Measurements from ENCODE around the gene MRPL47.

The MRPL47 gene
- long read RNA-seq, transcript MRPL47-203 (7 exons, 1,370 nt) = major isoform, 80 of 93 reads
- long read RNA-seq, partial matches to known transcripts = 0 of 93 reads
- long read RNA-seq, other reads (novel, unspliced or antisense) = 11 of 93 reads

DNA sequence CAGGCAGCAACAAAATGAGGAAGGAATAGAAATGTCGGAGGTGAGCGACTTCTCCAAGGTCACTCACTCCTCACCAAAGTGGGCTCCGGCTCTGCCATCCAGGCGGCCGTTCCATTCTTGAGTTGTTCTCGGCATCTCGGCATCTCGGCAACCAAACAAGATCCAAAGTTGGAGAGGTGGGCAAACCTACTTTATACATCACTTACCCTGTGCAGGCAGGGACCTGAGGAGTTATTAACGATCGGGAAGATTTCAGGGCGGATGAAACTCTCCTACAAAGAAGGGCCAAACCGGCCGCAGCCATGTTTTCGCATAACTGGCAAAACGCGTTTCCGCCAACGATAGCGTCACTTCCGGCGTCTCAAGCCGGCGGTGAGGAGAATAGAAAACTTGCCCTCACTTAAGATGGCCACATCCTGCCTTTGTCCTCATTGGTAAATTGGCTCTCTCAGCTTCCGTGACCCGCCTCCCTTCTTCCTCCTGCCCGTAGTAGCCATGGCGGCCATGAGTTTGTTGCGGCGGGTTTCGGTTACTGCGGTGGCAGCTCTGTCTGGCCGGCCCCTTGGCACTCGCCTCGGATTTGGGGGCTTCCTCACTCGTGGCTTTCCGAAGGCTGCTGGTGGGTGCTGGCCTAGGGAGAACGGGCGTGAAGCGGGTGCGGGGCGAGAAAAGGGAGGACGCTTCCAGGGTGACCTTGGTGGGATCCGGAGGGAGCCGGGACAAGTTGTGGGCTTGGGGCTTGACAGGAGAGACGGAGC, at the start of gene MRPL47, which contains the start of gene NDUFB5:
Gene MRPL47 (minus strand): TSS at position 318 of the 758 bp plus-strand sequence. CDS start 14 bp downstream, at position 304.
Gene NDUFB5 (plus strand): TSS at position 474 of the 758 bp plus-strand sequence. CDS start 22 bp downstream, at position 496.
- Histone ChIP-seq H3K27ac (replicated peaks) (peak within 1 kb of the TSS; percentile 98), H3K4me3 (replicated peaks; ENCODE audit: insufficient read depth, low read length) (peak within 1 kb of the TSS; percentile 84), H3K27me3 (ENCODE audit: insufficient read depth, poor library complexity, severe bottlenecking) (no peaks in the 10 kb centered on the region)
- TF ChIP-seq, protein P1, sequence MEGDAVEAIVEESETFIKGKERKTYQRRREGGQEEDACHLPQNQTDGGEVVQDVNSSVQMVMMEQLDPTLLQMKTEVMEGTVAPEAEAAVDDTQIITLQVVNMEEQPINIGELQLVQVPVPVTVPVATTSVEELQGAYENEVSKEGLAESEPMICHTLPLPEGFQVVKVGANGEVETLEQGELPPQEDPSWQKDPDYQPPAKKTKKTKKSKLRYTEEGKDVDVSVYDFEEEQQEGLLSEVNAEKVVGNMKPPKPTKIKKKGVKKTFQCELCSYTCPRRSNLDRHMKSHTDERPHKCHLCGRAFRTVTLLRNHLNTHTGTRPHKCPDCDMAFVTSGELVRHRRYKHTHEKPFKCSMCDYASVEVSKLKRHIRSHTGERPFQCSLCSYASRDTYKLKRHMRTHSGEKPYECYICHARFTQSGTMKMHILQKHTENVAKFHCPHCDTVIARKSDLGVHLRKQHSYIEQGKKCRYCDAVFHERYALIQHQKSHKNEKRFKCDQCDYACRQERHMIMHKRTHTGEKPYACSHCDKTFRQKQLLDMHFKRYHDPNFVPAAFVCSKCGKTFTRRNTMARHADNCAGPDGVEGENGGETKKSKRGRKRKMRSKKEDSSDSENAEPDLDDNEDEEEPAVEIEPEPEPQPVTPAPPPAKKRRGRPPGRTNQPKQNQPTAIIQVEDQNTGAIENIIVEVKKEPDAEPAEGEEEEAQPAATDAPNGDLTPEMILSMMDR (IDR thresholded peaks at IDR 0.05; ENCODE audit: insufficient read depth, low read length) = no peak
- TF ChIP-seq GABPA (IDR thresholded peaks at IDR 0.05; ENCODE audit: low read depth) (peak; percentile 94), POLR2AphosphoS5 (IDR thresholded peaks at IDR 0.05; ENCODE audit: low read depth) (peak; percentile 93), SPI1 (IDR thresholded peaks at IDR 0.05; ENCODE audit: borderline replicate concordance, low read depth) (no peak; the same call in 1 of the 2 replicates)
- TF ChIP-seq, protein P2, sequence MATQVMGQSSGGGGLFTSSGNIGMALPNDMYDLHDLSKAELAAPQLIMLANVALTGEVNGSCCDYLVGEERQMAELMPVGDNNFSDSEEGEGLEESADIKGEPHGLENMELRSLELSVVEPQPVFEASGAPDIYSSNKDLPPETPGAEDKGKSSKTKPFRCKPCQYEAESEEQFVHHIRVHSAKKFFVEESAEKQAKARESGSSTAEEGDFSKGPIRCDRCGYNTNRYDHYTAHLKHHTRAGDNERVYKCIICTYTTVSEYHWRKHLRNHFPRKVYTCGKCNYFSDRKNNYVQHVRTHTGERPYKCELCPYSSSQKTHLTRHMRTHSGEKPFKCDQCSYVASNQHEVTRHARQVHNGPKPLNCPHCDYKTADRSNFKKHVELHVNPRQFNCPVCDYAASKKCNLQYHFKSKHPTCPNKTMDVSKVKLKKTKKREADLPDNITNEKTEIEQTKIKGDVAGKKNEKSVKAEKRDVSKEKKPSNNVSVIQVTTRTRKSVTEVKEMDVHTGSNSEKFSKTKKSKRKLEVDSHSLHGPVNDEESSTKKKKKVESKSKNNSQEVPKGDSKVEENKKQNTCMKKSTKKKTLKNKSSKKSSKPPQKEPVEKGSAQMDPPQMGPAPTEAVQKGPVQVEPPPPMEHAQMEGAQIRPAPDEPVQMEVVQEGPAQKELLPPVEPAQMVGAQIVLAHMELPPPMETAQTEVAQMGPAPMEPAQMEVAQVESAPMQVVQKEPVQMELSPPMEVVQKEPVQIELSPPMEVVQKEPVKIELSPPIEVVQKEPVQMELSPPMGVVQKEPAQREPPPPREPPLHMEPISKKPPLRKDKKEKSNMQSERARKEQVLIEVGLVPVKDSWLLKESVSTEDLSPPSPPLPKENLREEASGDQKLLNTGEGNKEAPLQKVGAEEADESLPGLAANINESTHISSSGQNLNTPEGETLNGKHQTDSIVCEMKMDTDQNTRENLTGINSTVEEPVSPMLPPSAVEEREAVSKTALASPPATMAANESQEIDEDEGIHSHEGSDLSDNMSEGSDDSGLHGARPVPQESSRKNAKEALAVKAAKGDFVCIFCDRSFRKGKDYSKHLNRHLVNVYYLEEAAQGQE (IDR thresholded peaks at IDR 0.05; ENCODE audit: insufficient replicate concordance, low read depth) = peak; percentile 72
- DNase-seq (ENCODE audit: low read depth in 1 of 2, low spot score in 1 of 2) = peak; percentile 88 to 96

DNA sequence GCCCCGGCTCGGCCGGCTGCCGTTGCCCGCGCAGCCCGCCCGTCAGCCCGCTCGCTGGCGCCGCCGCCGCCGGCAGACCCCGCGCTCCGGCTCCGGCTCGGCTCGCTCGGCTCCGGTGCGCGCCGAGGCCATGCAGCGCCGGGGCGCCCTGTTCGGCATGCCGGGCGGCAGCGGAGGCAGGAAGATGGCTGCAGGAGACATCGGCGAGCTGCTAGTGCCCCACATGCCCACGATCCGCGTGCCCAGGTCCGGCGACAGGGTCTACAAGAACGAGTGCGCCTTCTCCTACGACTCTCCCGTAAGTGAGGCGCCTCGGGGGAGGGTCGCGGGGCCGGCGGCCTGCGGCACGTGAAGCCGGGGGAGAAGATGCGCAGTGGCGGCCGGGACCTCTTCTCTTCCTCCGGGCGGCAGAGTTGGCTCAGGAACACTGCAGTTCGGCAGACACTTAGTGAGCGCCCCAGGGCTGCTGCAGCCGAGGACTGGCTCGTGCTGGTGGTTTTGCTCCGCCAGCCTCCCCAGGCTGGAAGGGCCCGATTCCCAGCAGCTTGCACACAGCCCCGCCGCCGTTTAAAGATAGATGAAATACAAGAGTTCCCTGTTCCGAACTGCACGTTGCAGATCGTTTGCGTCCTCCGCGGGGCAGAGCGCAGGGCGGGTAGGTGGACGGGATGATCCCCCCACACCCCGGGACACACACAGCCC, 48.8 kb upstream of the MRPL47 start:
- peak overlapping the region; percentile 80 for H3K4me3 ChIP-seq (replicated peaks; ENCODE audit: insufficient read depth, low read length)
- peak; percentile 50 to 82 for DNase-seq (ENCODE audit: low read depth in 1 of 2, low spot score in 1 of 2)

More for the DNA sequence above, 48.8 kb upstream of the MRPL47 start:
- TF ChIP-seq SPI1 (IDR thresholded peaks at IDR 0.05; ENCODE audit: borderline replicate concordance, low read depth) (no peak), POLR2AphosphoS5 (IDR thresholded peaks at IDR 0.05; ENCODE audit: low read depth) (peak; percentile 45), GABPA (IDR thresholded peaks at IDR 0.05; ENCODE audit: low read depth) (no peak)
- TF ChIP-seq, protein P2 (IDR thresholded peaks at IDR 0.05; ENCODE audit: insufficient replicate concordance, low read depth) = peak; percentile 11
- TF ChIP-seq, protein P1 (IDR thresholded peaks at IDR 0.05; ENCODE audit: insufficient read depth, low read length) = no peak
- no peaks in the 10 kb centered on the region for H3K27me3 ChIP-seq (ENCODE audit: insufficient read depth, poor library complexity, severe bottlenecking)
- H3K27ac ChIP-seq (replicated peaks) = peak overlapping the region; percentile 91

Data from HL-60 (cell line).